HG03575 (cell line): Measurements from ENCODE around the gene LAMC1.
"Not testable (repeated sequence)": the region's sequence is repeated elsewhere in the genome, so short reads cannot be mapped to it uniquely, and the experiment has no call there.

ENCODE experiments used
- ATAC-seq: cut with Tn5 transposase; IDR thresholded peaks from one replicate; pipeline ENCODE4 v1.9.1; 2021; ENCODE audit not compliant: unreplicated experiment, insufficient number of reproducible peaks, low FRiP score; ENCODE audit errors: extremely low read depth

The LAMC1 gene

GRCh38 chr1:183070923-183071618 is 47.9 kb downstream of the LAMC1 start:
- peak; percentile 76 for ATAC-seq

- not testable (repeated sequence) for ATAC-seq
Measured at GRCh38 chr1:183072595-183072994, 49.4 kb downstream of the LAMC1 start.

- ATAC-seq: no peak
Measured at GRCh38 chr1:183073320-183073719, 50.1 kb downstream of the LAMC1 start.

DNA sequence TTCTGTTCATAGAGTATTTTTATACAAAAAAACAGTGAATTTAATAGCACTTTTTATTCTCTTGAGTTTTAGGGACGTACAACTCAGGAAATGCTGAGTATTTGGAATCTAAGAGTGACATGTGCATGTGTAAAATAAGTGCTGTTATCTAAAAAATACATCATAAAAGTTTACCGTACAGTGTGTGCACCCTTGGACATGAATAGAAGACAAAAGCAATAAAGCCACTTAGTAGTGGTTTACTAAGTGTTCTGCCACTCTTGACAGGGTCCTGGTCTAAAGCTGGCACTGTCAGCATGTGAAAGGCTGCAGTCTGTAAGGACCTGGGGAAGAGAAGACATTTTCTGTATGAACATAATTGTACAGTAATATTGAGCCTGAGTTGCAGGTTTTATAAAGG is 51.0 kb downstream of the LAMC1 start:
- ATAC-seq: no peak

DNA sequence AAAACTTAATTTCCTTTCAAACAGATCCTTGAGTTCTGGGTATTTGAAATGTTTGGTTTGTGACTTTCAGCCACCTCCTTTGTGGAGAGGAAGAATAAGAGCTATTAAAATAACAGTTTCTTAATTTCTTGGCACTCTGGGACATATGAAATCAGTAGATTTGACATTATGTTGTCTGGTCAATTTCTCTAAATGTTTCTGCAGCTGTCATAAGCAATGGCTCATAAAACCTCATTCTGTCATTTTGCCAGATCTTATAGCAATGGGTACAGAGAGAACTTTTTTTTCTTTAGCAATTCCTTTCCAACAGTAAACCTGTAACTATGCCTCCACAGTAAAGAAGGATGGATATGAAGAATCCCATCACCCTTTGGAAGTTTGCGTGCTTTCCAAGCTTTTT is 52.6 kb downstream of the LAMC1 start:
- no peak for ATAC-seq

DNA sequence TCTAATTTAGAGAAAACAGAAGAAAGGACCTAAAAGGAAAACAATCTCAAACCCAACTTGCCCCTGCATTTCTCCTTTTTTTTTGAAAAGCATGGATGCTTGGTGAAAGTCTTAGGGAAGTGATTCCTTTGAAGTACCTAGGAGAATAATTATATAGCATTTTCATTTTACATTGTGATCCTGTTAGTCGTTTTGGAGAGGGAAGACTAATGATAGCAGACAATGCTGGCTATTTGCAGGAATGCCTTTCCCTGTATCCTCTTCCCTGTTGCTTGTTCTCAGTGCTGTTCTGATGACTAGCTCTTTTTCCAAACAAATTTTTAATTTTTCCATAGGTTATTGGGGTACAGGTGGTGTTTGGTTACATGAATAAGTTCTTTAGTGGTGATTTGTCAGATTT is 53.9 kb downstream of the LAMC1 start:
- ATAC-seq: no peak

DNA sequence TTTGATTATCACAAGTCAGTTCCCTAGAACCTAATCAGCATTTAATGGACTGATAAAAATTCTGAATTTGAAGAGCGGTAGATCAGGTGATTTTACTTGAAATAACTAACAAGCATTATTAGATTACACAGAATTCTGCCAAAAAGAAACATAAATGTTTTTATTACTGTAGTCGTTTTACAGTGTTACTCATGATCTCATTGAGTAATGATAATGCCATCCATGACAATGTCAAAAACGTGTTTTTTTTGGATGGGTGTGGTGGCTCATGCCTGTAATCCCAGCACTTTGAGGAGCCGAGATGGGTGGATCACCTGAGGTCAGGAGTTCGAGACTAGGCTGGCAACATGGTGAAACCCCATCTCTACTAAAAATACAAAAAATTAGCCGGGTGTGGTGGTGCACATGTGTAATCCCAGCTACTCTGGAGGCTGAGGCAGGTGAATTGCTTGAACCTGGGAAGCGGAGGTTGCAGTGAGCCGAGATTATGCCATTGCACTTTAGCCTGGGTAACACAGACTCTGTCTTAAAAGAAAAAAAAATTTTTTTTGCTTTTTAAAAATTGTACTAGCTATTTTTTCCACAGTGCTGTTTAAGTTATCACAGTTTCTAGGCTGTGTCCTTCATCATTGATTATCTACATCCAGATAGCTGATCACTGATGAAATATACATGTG is 56.6 kb downstream of the LAMC1 start:
- ATAC-seq: no peak

DNA sequence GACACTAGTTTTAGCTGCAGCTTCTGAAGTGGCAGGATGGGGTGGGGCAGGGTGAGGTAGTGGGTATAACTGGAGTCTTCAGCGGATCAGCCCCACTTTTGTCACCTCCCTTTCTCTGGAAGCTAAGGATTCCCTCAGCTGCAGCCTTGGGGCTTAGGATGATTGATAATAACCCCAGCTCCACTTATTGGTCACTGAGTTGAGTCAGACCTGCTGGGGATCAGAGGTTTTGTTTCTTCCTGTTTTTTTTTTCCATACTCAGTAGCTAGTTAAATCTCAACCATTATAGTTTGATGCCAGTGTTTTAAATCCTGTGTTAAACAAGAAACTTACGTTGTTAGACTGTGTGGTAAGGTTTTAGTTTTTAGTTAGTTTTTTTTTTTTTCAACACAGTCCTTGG is 57.2 kb downstream of the LAMC1 start:
- ATAC-seq: no peak

DNA sequence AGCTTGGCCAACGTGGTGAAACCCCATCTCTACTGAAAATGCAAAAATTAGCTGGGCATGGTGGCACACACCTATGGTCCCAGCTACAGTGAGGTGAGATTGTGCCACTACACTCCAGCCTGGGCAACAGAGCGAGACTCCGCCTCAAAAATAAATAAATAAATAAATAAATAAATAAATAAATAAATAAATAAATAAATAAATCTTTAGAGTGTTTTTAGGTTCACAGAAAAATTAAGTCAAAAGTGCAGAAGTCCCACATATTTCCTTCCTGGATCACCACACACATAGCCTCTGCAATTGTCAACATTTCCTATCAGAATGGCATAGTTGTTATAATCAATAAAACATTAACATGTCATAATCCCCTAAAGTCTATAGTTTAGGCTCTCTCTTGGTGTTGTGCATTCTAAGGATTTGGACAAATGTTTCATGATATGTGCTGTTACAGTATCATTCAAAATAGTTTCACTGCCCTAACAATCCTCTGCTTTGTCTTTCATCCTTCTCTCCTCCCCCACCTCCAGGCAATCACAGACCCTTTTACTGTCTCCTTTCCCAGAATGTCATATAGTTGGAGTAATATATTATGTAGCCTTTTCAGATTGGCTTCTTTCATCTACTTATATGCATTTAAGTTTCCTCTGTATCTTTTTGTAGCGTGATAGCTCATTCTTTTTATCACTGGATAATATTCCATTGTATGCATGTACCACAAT is 58.3 kb downstream of the LAMC1 start:
- no peak for ATAC-seq

- no peak for ATAC-seq
Measured at GRCh38 chr1:183082650-183083049, 59.4 kb downstream of the LAMC1 start.

GRCh38 chr1:183087001-183087400 is 63.8 kb downstream of the LAMC1 start:
- no peak for ATAC-seq

GRCh38 chr1:183089025-183089639 is 65.9 kb downstream of the LAMC1 start:
- ATAC-seq: no peak

- no peak for ATAC-seq
Measured at GRCh38 chr1:183090391-183091006, 67.3 kb downstream of the LAMC1 start.

DNA sequence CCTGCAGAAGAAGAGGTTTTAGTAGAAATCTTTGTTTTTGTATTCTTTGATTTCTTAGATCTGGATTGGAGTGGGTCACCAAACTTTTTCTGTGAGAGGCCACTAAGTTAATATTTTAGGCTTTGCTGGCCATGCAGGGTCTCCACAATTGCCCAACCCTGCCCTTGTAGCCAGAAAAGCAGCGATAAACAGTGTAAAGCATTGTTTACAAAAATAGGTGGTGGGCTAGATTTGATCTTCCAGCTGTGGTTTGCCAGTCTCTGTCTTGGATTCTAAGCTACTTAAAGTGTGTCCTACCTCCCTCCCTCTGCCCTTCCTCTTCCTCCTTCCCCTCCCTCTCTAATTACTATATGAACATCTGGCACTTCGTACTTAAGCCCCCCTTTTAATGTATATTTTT is 68.0 kb downstream of the LAMC1 start:
- no peak for ATAC-seq

GRCh38 chr1:183092350-183092749 is 69.1 kb downstream of the LAMC1 start:
- no peak for ATAC-seq

- ATAC-seq: no peak
Measured at GRCh38 chr1:183093066-183093668, 69.9 kb downstream of the LAMC1 start.

DNA sequence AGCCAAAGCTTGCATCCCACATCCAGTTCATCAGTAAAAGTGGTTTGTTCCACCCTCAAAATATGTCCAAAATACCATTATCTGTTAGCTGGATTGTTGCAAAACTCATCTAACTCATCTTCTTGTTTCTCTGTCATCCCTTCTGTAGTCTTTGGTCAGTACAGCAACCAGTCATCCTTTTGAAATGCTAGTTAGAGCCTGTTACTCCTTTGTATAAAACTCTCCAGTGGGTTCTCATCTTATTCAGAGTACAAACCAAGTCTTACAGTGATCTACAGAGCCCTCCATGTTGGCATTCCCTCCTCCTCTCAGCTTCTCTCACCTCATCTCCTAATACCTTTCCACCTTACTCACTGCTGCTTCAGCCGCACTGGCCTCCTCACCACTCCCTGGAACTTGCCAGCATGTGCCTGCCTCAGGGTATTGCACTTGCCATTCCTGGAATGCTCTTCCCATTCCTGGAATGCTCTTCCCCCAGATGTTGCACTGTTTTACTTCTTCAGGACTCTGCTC is 70.6 kb downstream of the LAMC1 start:
- no peak for ATAC-seq

DNA sequence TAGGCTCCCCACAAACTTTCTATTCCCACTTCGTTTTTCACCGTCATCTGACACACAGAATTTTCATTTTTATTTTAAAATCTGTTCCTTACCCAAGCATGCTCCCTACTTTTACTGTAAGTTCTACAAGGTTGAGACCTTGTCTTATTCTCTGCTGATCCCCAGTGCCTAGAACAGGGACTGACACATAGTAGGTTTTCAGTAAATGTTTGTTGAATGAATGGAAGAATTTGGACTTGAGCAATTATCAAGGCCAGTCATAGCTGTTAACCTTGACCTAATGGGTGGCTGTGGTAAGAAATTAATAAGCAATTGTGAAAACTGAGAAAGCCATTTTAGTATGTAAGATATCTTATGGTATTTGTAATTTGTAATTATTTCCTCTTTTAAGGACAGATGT is 71.1 kb downstream of the LAMC1 start:
- no peak for ATAC-seq

GRCh38 chr1:183096351-183096750 is 73.1 kb downstream of the LAMC1 start:
- ATAC-seq: no peak
